Naive thymus-derived CD4-positive, alpha-beta T cell (primary cell): ENCODE data around the gene TMEM120A. TPM values are rescaled to one million over a fixed set of nuclear protein-coding genes. Genes with fewer than 3 reads are reported as not detected.

Experiments
- polyA plus RNA-seq, 2 donors: library from polyadenylated mRNA; unstranded; fragments of 300-500 nt; fragmentation: Illumina TruSeq; gene quantifications; one replicate each; pipeline ENCODE4 v1.2.3, GENCODE V29; 2021
- total RNA-seq, 6 experiments: library from RNA in 5 of 6; stranded (reverse) in 5 of 6; gene quantifications; 1 replicate in 5 of 6; 2 replicates in 1 of 6; pipeline ENCODE4 v1.2.3 and lab custom pipeline; 2021 to 2026

TMEM120A gene
- total and polyA plus RNA-seq, 7 experiments from 2014 or later = 19.1 to 38.6 (median 25.2) TPM

Other genes with a start within 250 kb of the TMEM120A start
- not detected for gene CCL26, start 222.4 kb downstream of the TMEM120A start, total RNA-seq
- gene CCL26, start 222.4 kb downstream of the TMEM120A start, polyA plus RNA-seq = not detected
- gene CCL24, start 180.8 kb downstream of the TMEM120A start, total RNA-seq = not detected
- not detected for gene CCL24, start 180.8 kb downstream of the TMEM120A start, polyA plus RNA-seq
- 10 to 100 TPM; 36.2 to 95.1 (median 47.8) TPM for gene RHBDD2, start 115.6 kb downstream of the TMEM120A start, total RNA-seq
- 100 to 1,000 TPM; 107 to 124 TPM for gene RHBDD2, start 115.6 kb downstream of the TMEM120A start, polyA plus RNA-seq
- gene POR, start 79.4 kb downstream of the TMEM120A start, total RNA-seq = 10 to 100 TPM; 45.9 to 72.3 (median 69.7) TPM
- 10 to 100 TPM; 41.6 to 69.2 TPM for gene POR, start 79.4 kb downstream of the TMEM120A start, polyA plus RNA-seq
- 10 to 100 TPM; 11.3 to 31.7 (median 20.0) TPM for gene STYXL1, start 53.4 kb upstream of the TMEM120A start, total RNA-seq
- 10 to 100 TPM; 36.7 to 45.5 TPM for gene STYXL1, start 53.4 kb upstream of the TMEM120A start, polyA plus RNA-seq
- 100 to 1,000 TPM in 1 of 5 experiments, 10 to 100 TPM in 4; 71.7 to 172 (median 74.6) TPM for gene MDH2, start 53.5 kb upstream of the TMEM120A start, total RNA-seq
- gene MDH2, start 53.5 kb upstream of the TMEM120A start, polyA plus RNA-seq = 100 to 1,000 TPM; 134 TPM
- gene SRRM3, start 207.3 kb upstream of the TMEM120A start, total RNA-seq = not detected
- not detected for gene SRRM3, start 207.3 kb upstream of the TMEM120A start, polyA plus RNA-seq